Endothelial cell (in vitro differentiated cells): ENCODE data around the gene SLC6A19. TPM values are rescaled to one million over a fixed set of nuclear protein-coding genes. Genes with fewer than 3 reads are reported as not detected.

Experiments
- DNase-seq: peaks from one replicate; pipeline ENCODE4 v3.0.0; 2021; ENCODE audit warnings: low spot score
- H3K27ac Mint-ChIP-seq: one replicate; pipeline ENCODE4 v1.8.0; 2021; ENCODE audit warnings: mixed read lengths, inconsistent platforms; ENCODE audit not compliant: unreplicated experiment
- H3K27me3 Mint-ChIP-seq: one replicate; pipeline ENCODE4 v1.8.0; 2021; ENCODE audit warnings: mild to moderate bottlenecking, moderate library complexity, mixed read lengths, inconsistent platforms; ENCODE audit not compliant: unreplicated experiment
- H3K36me3 Mint-ChIP-seq: one replicate; pipeline ENCODE4 v1.8.0; 2021; ENCODE audit warnings: mild to moderate bottlenecking, low read depth, mixed read lengths, inconsistent platforms; ENCODE audit not compliant: unreplicated experiment
- H3K4me1 Mint-ChIP-seq: one replicate; pipeline ENCODE4 v1.8.0; 2021; ENCODE audit warnings: mild to moderate bottlenecking, mixed read lengths, inconsistent platforms; ENCODE audit not compliant: unreplicated experiment
- H3K4me3 Mint-ChIP-seq: one replicate; pipeline ENCODE4 v1.8.0; 2021; ENCODE audit warnings: mild to moderate bottlenecking, mixed read lengths, inconsistent platforms; ENCODE audit not compliant: unreplicated experiment
- H3K9me3 Mint-ChIP-seq: one replicate; pipeline ENCODE4 v1.8.0; 2021; ENCODE audit warnings: mixed read lengths, inconsistent platforms; ENCODE audit not compliant: unreplicated experiment
- total RNA-seq: library from RNA; stranded (reverse); fragmentation: NEBNext Ultra II Directional; extraction: Animal tissue kit (Norgen Biotek cat#: 25700); gene quantifications from one replicate; pipeline ENCODE4 v1.2.1, GENCODE V29; 2021; ENCODE audit not compliant: unreplicated experiment
- TF ChIP-seq, protein P1 (sequence below): fragments of 200-600 bp; sonication (generic); IDR thresholded peaks from one replicate; pipeline ENCODE4 v1.5.0; 2021; ENCODE audit warnings: antibody characterized with exemption; ENCODE audit not compliant: unreplicated experiment

SLC6A19 gene
- total RNA-seq, 1 donor from 2014 or later: not detected

DNA sequence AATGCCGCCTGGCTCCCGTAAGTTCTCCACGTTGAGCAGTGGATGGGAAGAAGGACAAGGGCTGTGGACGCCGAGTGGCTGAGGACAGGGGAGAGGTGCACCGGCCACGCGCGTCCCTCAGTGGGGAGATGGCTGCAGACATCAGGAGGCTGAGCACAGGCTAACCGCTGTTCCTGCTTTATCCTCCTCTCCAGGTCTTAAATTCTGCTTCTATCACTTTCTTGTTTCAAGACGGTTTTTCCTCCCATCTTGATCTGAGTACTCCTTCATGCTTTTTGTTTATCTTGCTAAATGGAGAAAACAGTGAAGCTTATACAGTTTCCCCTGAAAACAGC, 42.1 kb upstream of the SLC6A19 start:
- Mint-ChIP-seq H3K27ac (no peak overlapping the region), H3K4me1 (peaks cover 3% of the 10 kb centered on the region), H3K36me3 (peaks cover 9% of the 10 kb centered on the region), H3K27me3 (peaks cover 12% of the 10 kb centered on the region), H3K9me3 (no peaks in the 10 kb centered on the region), H3K4me3 (no peak overlapping the region)
- DNase-seq: no peak
- TF ChIP-seq, protein P1, sequence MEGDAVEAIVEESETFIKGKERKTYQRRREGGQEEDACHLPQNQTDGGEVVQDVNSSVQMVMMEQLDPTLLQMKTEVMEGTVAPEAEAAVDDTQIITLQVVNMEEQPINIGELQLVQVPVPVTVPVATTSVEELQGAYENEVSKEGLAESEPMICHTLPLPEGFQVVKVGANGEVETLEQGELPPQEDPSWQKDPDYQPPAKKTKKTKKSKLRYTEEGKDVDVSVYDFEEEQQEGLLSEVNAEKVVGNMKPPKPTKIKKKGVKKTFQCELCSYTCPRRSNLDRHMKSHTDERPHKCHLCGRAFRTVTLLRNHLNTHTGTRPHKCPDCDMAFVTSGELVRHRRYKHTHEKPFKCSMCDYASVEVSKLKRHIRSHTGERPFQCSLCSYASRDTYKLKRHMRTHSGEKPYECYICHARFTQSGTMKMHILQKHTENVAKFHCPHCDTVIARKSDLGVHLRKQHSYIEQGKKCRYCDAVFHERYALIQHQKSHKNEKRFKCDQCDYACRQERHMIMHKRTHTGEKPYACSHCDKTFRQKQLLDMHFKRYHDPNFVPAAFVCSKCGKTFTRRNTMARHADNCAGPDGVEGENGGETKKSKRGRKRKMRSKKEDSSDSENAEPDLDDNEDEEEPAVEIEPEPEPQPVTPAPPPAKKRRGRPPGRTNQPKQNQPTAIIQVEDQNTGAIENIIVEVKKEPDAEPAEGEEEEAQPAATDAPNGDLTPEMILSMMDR: no peak

DNA sequence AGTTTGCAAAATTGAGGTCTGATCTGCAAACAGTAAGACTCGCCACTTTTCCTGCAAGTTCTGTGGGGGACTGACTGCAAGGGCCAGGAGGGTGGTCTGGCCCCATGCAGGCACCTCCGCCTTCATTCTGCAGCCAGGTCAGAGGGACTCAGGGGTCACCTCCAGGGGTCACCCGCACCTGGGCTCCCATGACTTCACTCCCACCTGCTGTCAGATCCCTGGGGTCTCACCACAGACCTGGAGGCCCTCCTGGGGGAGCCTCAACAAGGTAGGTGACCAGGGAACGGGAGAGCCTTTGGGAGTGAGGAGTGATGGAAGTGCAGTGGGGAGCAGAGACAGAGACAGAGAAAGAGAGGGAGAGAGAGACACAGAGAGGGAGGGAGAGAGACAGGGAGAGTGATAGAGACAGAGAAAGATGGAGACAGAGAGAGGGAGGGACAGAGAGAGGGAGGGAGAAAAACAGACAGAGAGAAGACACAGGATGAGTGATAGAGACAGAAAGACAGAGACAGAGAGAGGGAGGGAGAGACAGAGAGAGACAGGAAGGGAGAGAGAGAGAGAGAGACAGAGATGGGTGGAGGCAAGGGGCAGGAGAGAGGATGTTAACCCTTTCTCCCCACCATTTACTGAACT, 41.5 kb upstream of the SLC6A19 start:
- Mint-ChIP-seq H3K4me1 (no peaks in the 10 kb centered on the region), H3K4me3 (no peak overlapping the region), H3K27ac (no peak overlapping the region), H3K9me3 (no peaks in the 10 kb centered on the region), H3K27me3 (peaks cover 11% of the 10 kb centered on the region), H3K36me3 (peaks cover 8% of the 10 kb centered on the region)
- TF ChIP-seq, protein P1: no peak
- no peak for DNase-seq

DNA sequence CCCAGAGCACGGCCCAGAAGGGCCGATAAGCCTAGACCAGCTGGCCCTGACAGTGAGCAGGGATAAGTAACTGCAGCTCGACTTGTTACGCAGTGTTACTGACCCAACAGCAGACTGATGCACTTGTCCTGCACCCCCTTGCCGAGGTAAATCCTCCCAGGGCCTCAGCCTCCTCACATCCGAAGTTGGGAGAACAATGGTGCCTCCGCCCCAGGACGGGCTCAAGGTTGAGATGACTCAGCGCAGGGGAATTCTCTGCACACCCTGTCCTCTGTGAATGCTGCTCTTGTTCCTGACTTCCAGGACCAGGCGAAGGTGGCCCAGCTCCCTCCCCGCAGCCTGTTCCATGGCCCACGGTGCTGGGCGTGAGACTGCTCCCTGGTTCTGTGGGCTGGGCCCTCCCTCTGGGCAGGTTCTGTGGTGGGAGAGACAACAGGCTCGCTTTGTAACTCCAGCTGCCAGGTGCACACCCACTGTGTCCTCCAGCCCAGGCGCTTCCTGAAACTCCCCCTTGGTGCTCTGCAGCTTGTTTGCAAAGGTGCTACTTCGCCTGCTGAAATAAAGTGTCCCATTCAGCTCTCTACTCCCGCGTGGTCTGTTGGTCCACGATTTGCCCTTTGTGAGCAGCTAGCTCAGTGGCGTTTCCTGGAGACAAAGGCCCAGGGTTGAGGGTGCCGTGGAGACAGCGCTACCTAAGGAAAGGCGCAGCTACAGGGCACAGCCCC, 40.1 kb upstream of the SLC6A19 start:
- no peak for DNase-seq
- H3K4me1 Mint-ChIP-seq: no peaks in the 10 kb centered on the region
- no peak overlapping the region for H3K4me3 Mint-ChIP-seq
- peaks cover 8% of the 10 kb centered on the region for H3K36me3 Mint-ChIP-seq
- no peaks in the 10 kb centered on the region for H3K9me3 Mint-ChIP-seq
- TF ChIP-seq, protein P1: no peak
- no peak overlapping the region for H3K27ac Mint-ChIP-seq
- peaks cover 11% of the 10 kb centered on the region for H3K27me3 Mint-ChIP-seq

DNA sequence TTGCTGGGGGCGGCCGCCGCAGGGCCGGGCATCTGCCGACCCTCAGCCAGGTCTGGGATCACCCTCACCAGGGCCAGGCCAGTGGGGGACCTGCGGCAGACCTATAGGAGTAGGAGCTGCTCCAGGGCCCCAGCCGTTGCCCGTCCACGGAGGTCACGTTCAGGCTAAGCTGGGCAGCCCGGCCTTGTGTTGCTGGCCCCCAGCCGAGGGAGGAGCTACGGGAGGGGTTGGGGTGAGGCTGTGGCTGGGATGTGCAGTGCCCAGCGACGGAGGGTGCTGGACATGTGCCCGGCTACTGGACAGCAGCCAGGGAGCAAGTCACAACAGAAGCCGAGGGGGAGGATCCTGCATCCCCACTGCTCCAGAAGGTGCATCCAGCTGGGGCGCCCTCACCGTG, 39.6 kb upstream of the SLC6A19 start:
- Mint-ChIP-seq H3K27ac (no peak overlapping the region), H3K4me1 (no peaks in the 10 kb centered on the region), H3K9me3 (no peaks in the 10 kb centered on the region), H3K36me3 (peaks cover 8% of the 10 kb centered on the region), H3K27me3 (peaks cover 11% of the 10 kb centered on the region), H3K4me3 (no peak overlapping the region)
- TF ChIP-seq, protein P1: no peak
- no peak for DNase-seq

DNA sequence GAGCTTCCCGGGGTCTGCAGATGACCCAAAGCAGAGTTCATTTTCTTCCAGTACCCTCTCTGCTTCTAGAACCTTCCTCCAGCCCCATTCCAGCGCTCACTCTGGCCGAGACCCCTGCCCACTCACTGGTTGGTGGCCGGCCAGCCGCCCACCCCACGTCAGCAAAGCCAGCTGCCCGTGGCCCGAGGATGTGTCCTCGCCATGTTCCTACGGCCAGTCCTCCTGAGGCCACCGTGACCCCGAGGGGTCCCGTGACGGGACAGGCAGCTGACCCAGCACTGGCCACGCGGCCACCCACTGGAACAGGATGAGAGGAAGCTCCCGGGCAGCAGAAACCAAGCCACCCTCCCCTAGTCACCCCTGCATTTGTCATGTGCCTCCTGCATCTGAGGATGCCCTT, 39.1 kb upstream of the SLC6A19 start:
- H3K27ac Mint-ChIP-seq: no peak overlapping the region
- no peaks in the 10 kb centered on the region for H3K4me1 Mint-ChIP-seq
- peaks cover 7% of the 10 kb centered on the region for H3K36me3 Mint-ChIP-seq
- no peaks in the 10 kb centered on the region for H3K9me3 Mint-ChIP-seq
- TF ChIP-seq, protein P1: no peak
- DNase-seq: no peak
- H3K4me3 Mint-ChIP-seq: no peak overlapping the region
- peaks cover 7% of the 10 kb centered on the region for H3K27me3 Mint-ChIP-seq
